ENCODE data around the gene DPP6.

DPP6 gene

DNA sequence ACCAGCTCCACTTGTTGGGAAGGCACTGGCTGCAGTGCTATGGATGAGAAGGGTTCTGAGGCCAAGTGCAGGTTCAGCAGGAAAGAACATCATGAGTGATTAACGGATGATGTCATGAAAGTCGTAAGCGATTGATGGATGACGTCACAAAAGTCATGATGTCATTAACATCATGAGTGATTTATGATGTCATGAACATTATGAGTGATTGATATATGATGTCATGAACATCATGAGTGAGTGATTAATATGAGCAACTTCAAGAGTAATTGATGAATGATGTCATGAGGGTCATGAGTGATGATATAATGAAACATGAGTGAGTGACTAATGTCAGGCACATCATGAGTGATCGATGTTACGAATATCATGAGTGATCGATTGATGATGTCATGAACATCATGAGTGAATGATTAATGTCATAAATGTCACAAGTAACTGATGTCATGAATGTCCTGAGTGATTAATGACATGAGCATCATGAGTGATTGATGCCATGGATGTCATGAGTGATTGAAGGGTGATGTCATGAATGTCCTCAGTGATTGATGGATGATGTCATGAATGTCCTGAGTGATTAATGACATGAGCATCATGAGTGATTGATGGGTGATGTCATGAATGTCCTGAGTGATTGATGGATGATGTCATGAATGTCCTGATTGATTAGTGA, 765.2 kb downstream of the DPP6 start:
- no peak for DNase-seq (ENCODE audit: low spot score)

GRCh38 chr7:154827007-154827406, 774.8 kb downstream of the DPP6 start:
- DNase-seq (ENCODE audit: low spot score): no peak

DNA sequence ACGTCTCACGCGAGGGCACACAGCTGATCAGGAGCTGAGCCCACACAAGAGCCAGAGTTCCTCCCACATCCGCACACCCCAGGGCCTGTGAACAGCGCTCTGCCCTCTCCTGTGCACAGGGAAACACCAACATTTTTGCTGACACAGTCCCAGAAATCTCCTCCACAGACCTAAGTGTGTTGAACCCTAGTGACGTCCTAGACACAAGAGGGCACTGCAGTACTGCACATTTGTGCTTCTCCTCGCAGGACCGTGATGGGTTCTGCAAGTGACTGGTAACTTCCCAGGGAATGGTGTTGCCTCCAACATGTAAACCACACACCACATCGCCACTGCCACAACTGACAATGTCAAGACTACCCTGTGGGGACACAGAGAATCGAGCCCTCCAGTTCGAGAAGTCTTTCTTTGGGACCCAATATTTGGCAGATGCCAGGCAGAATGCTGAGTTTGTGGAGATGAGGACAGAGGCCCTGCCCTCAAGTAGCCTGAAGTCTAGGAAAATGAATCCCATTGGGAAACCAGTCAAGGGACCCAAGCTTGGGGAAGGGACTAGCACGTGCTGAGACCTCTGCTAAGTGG, 780.5 kb downstream of the DPP6 start:
- DNase-seq (ENCODE audit: low spot score): no peak

- no peak for DNase-seq (ENCODE audit: low spot score)
Measured at GRCh38 chr7:154836021-154836448, 783.8 kb downstream of the DPP6 start.

GRCh38 chr7:154837087-154837486, 784.9 kb downstream of the DPP6 start:
- DNase-seq (ENCODE audit: low spot score): no peak

- DNase-seq (ENCODE audit: low spot score): no peak
Measured at GRCh38 chr7:154837622-154838021, 785.4 kb downstream of the DPP6 start.

DNA sequence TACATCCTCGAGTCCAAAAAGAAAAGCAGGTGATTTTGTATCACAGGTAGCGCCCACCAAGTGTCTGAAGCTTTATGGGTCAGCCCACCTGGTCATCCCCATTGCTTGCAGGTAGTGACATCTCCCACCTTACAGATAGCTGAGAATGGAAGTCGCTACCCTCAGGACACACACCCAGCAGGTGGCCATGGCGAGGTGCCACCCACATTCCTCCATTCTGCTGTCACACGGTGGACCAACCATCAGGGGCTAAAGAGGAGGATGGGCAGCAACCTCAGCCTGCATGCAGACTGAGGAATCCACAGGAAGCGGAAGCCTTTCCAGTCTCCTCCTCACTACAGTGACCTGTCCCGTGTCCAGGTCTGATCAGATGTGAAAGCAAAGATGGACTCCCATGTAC, 787.9 kb downstream of the DPP6 start:
- no peak for DNase-seq (ENCODE audit: low spot score)

DNA sequence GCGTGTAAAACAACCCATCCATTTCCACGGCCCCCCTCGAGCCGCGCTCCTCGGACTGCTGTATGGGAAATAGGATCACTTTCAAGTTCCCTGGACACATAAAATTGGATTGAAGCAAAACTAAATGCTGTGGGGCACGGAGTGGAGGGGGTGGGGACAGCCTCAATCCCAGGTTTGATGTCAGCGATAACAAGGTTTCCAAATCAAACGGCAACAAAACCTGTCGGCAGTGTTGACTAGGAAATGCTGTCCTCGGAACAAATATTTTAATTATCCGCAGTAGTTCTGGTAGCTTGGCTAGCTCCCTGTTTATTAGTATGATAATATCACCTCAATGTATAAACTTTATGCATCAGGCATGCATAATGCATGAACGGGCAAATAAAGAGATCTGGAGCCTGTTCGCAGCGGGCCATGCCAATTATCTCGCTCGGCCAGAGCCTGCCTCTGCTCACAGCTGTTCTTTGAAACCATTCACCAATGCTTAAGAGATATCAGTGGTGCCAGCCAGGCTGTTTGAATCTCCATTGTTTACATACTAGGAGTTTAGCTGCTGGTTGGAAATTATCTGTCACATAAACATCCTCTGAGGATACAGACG, 789.6 kb downstream of the DPP6 start:
- no peak for DNase-seq (ENCODE audit: low spot score)

GRCh38 chr7:154842591-154842990, 790.4 kb downstream of the DPP6 start:
- DNase-seq (ENCODE audit: low spot score): no peak

- no peak for DNase-seq (ENCODE audit: low spot score)
Measured at GRCh38 chr7:154843670-154844237, 791.6 kb downstream of the DPP6 start.

- DNase-seq (ENCODE audit: low spot score): no peak
Measured at GRCh38 chr7:154844499-154844898, 792.3 kb downstream of the DPP6 start.

DNA sequence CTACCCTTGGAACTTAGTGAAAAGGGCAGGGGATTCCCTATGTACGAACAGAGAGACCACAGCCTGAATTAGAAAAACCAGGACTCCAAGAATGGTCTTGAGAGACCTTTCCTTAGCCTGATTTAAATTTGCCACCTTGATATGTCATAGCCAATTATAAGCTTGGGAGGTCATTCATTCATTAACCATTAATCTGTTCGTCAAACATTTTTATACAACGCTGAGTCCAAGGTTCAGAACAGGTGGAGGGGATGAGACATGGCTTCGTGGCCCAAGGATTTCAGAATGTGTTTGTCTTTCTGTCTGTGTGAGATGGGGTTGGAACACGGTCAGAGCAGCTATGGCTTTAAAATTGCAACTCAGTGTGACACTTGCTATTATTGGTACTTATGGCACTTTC, 792.8 kb downstream of the DPP6 start:
- no peak for DNase-seq (ENCODE audit: low spot score)

GRCh38 chr7:154848464-154848863, 796.3 kb downstream of the DPP6 start:
- DNase-seq (ENCODE audit: low spot score): no peak

DNA sequence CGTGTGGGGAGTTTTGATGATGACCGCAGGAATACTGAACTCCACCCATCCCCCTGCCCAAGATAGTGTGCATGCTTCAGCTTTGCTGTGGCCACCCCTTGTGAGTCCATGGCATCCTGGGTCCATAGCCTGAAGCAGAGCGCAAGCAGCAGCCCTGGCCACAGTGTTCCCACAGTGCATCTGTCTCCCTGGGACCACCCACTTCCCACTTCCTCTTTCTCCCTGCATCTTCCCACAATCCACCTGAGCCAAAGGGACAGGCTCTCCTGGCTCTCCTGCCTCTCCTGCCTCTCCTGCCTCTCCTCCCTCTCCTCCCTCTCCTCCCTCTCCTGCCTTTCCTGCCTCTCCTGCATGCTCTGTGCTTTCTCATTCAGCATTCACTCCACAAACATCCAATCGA, 800.0 kb downstream of the DPP6 start:
- no peak for DNase-seq (ENCODE audit: low spot score)

GRCh38 chr7:154853063-154853726, 801.0 kb downstream of the DPP6 start:
- no peak for DNase-seq (ENCODE audit: low spot score)

- no peak for DNase-seq (ENCODE audit: low spot score)
Measured at GRCh38 chr7:154853727-154854095, 801.5 kb downstream of the DPP6 start.

- DNase-seq (ENCODE audit: low spot score): no peak
Measured at GRCh38 chr7:154854836-154855235, 802.6 kb downstream of the DPP6 start.

- DNase-seq (ENCODE audit: low spot score): no peak
Measured at GRCh38 chr7:154855366-154855765, 803.2 kb downstream of the DPP6 start.

DNA sequence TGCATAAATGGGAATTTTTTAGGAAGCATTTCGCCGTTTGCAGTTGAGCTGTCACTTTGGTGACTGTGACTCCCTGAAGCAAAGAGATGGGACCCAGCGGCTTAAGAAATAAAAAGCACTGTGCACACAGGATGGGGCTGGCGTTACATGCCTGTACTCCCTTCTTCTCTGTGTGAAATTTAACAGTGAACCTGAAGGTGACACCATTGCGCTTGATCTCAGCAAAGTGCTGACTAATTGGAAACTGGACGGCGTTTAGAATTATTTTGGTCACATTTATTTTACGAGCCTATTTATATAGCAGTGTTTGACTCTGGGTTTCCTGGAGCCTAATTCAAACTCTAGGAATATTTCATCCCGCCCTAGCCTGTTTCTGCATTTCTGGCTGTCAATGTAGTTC, 804.5 kb downstream of the DPP6 start:
- no peak for DNase-seq (ENCODE audit: low spot score)

- no peak for DNase-seq (ENCODE audit: low spot score)
Measured at GRCh38 chr7:154857240-154857639, 805.0 kb downstream of the DPP6 start.

- no peak for DNase-seq (ENCODE audit: low spot score)
Measured at GRCh38 chr7:154857728-154858681, 805.8 kb downstream of the DPP6 start.
